BLaER1 (cell line): ENCODE results near the gene PBRM1.
A peak's percentile ranks its signal among the peaks of the same experiment; 100 is the strongest.

Experiments
- H3K27ac ChIP-seq: shearing (Covaris generic); formaldehyde crosslinking; 2 replicates; pipeline ENCODE4 v1.8.1; 2022
- H3K27me3 ChIP-seq: shearing (Covaris generic); formaldehyde crosslinking; 2 replicates; pipeline ENCODE4 v1.8.1; 2022
- H3K36me3 ChIP-seq: shearing (Covaris generic); formaldehyde crosslinking; 2 replicates; pipeline ENCODE4 v1.8.1; 2022
- H3K4me1 ChIP-seq: shearing (Covaris generic); formaldehyde crosslinking; 2 replicates; pipeline ENCODE4 v1.8.1; 2022
- H3K4me2 ChIP-seq: shearing (Covaris generic); formaldehyde crosslinking; 2 replicates; pipeline ENCODE4 v1.8.1; 2022
- H3K4me3 ChIP-seq: shearing (Covaris generic); formaldehyde crosslinking; 2 replicates; pipeline ENCODE4 v1.8.1; 2022
- H3K9ac ChIP-seq: shearing (Covaris generic); formaldehyde crosslinking; 2 replicates; pipeline ENCODE4 v1.8.1; 2022
- H3K9me3 ChIP-seq: shearing (Covaris generic); formaldehyde crosslinking; 2 replicates; pipeline ENCODE4 v1.8.1; 2022
- H4K20me1 ChIP-seq: shearing (Covaris generic); formaldehyde crosslinking; 2 replicates; pipeline ENCODE4 v1.8.1; 2022
- Cebpa-rat ChIP-seq: shearing (Covaris generic); IDR thresholded peaks from 2 replicates; pipeline ENCODE4 v1.8.1; 2022

The PBRM1 gene

GRCh38 chr3:52721002-52721729, 35.5 kb upstream of the PBRM1 start:
- no peaks in the 10 kb centered on the region for H3K27me3 ChIP-seq
- peak overlapping the region; percentile 89 for H3K27ac ChIP-seq
- H3K4me1 ChIP-seq: peaks cover 60% of the 10 kb centered on the region
- H3K9ac ChIP-seq: peak overlapping the region; percentile 70; the same call in 1 of the 2 replicates
- peak; percentile 88 for TF ChIP-seq Cebpa-rat
- peaks cover 44% of the 10 kb centered on the region for H3K36me3 ChIP-seq
- no peaks in the 10 kb centered on the region for H4K20me1 ChIP-seq
- H3K9me3 ChIP-seq: peaks cover 45% of the 10 kb centered on the region
- peak overlapping the region; percentile 48 for H3K4me3 ChIP-seq
- H3K4me2 ChIP-seq: peak overlapping the region; percentile 77

GRCh38 chr3:52719618-52720017, 33.9 kb upstream of the PBRM1 start:
- TF ChIP-seq Cebpa-rat: no peak

GRCh38 chr3:52715714-52716305, 30.1 kb upstream of the PBRM1 start:
- no peak for TF ChIP-seq Cebpa-rat
- Histone ChIP-seq H3K9me3 (peaks cover 28% of the 10 kb centered on the region), H3K4me1 (peaks cover 52% of the 10 kb centered on the region), H3K27ac (peak overlapping the region; percentile 57), H3K4me2 (peak overlapping the region; percentile 21), H3K27me3 (no peaks in the 10 kb centered on the region), H4K20me1 (no peaks in the 10 kb centered on the region), H3K4me3 (no peak overlapping the region), H3K9ac (no peak overlapping the region), H3K36me3 (peaks cover 68% of the 10 kb centered on the region)

More at GRCh38 chr3:52719618-52720017, 33.9 kb upstream of the PBRM1 start:
- Histone ChIP-seq H3K36me3 (peaks cover 58% of the 10 kb centered on the region), H3K4me2 (peak overlapping the region; percentile 77), H3K4me1 (peaks cover 75% of the 10 kb centered on the region), H3K27ac (peak overlapping the region; percentile 89), H4K20me1 (no peaks in the 10 kb centered on the region), H3K9ac (peak overlapping the region; percentile 70; the same call in 1 of the 2 replicates), H3K9me3 (peaks cover 39% of the 10 kb centered on the region), H3K4me3 (0 out of 2 replicates have a peak overlapping the region, but pooled peaks have one; percentile 48), H3K27me3 (no peaks in the 10 kb centered on the region)

GRCh38 chr3:52714335-52715302, 28.9 kb upstream of the PBRM1 start:
- Histone ChIP-seq H3K9ac (no peak overlapping the region), H3K9me3 (peaks cover 27% of the 10 kb centered on the region), H3K4me1 (peaks cover 48% of the 10 kb centered on the region), H3K27ac (peak overlapping the region; percentile 57), H3K4me3 (no peak overlapping the region), H3K36me3 (peaks cover 74% of the 10 kb centered on the region), H4K20me1 (no peaks in the 10 kb centered on the region), H3K4me2 (peak overlapping the region; percentile 21; the same call in 1 of the 2 replicates), H3K27me3 (no peaks in the 10 kb centered on the region)
- no peak for TF ChIP-seq Cebpa-rat

- Histone ChIP-seq H3K27me3 (no peaks in the 10 kb centered on the region), H3K27ac (no peak overlapping the region), H3K36me3 (peaks cover 73% of the 10 kb centered on the region), H3K4me2 (no peak overlapping the region), H3K9me3 (peaks cover 11% of the 10 kb centered on the region; the same call in 1 of the 2 replicates), H3K4me1 (peaks cover 46% of the 10 kb centered on the region), H3K9ac (no peak overlapping the region), H4K20me1 (no peaks in the 10 kb centered on the region; the same call in 1 of the 2 replicates), H3K4me3 (no peak overlapping the region)
- TF ChIP-seq Cebpa-rat: no peak
Measured at GRCh38 chr3:52712291-52713212, 26.8 kb upstream of the PBRM1 start.

- peaks cover 47% of the 10 kb centered on the region for H3K4me1 ChIP-seq
- no peak overlapping the region for H3K27ac ChIP-seq
- peaks cover 8% of the 10 kb centered on the region; the same call in 1 of the 2 replicates for H3K9me3 ChIP-seq
- no peak overlapping the region for H3K9ac ChIP-seq
- TF ChIP-seq Cebpa-rat: no peak
- H4K20me1 ChIP-seq: peaks cover 10% of the 10 kb centered on the region; the same call in 1 of the 2 replicates
- H3K4me3 ChIP-seq: no peak overlapping the region
- no peak overlapping the region for H3K4me2 ChIP-seq
- H3K27me3 ChIP-seq: no peaks in the 10 kb centered on the region
- peaks cover 57% of the 10 kb centered on the region for H3K36me3 ChIP-seq
Measured at GRCh38 chr3:52710512-52710911, 24.8 kb upstream of the PBRM1 start.

GRCh38 chr3:52707585-52707984, 21.9 kb upstream of the PBRM1 start:
- Histone ChIP-seq H3K4me2 (peak overlapping the region; percentile 97), H3K36me3 (peaks cover 34% of the 10 kb centered on the region), H3K4me3 (peak overlapping the region; percentile 77), H3K27ac (no peak overlapping the region), H4K20me1 (peaks cover 10% of the 10 kb centered on the region; the same call in 1 of the 2 replicates), H3K9me3 (peaks cover 6% of the 10 kb centered on the region; the same call in 1 of the 2 replicates), H3K27me3 (no peaks in the 10 kb centered on the region), H3K9ac (peak overlapping the region; percentile 91; the same call in 1 of the 2 replicates), H3K4me1 (peaks cover 48% of the 10 kb centered on the region)
- no peak for TF ChIP-seq Cebpa-rat
